A549 (cell line): ENCODE measurements around the gene HSD11B1L.

ENCODE experiments used
- CTCF ChIP-seq: fragments of >200 bp; sonication (Bioruptor Twin); formaldehyde crosslinking; IDR thresholded peaks from 3 replicates; pipeline ENCODE4 v1.5.1; 2016
- KDM5A ChIP-seq: fragments of 200-600 bp; sonication (generic); IDR thresholded peaks from 2 replicates; pipeline ENCODE4 v1.6.1; 2016; ENCODE audit warnings: antibody characterized with exemption, mild to moderate bottlenecking
- MYC ChIP-seq: IDR thresholded peaks from 2 replicates; pipeline ENCODE4 v1.6.1; 2012; ENCODE audit warnings: mild to moderate bottlenecking, inconsistent platforms, low read length, improper control_type of control experiment, borderline replicate concordance
- RARB ChIP-seq: fragments of 250-450 bp; sonication (Bioruptor Pico); IDR thresholded peaks from 2 replicates; pipeline ENCODE4 v1.8.0; 2021; ENCODE audit warnings: mild to moderate bottlenecking, moderate library complexity
- ZSCAN20 ChIP-seq: fragments of 250-450 bp; sonication (Bioruptor Pico); IDR thresholded peaks from 2 replicates; pipeline ENCODE4 v1.8.0; 2022; ENCODE audit warnings: mild to moderate bottlenecking, moderate library complexity

GRCh38 chr19:5693195-5694166 lies 12.7 kb downstream of the HSD11B1L start:
- TF ChIP-seq KDM5A = no peak
- no peak for TF ChIP-seq MYC
- TF ChIP-seq CTCF = no peak
- no peak for TF ChIP-seq ZSCAN20 (CRISPR knock-in tag)
- TF ChIP-seq RARB (CRISPR knock-in tag) = no peak
